H9 (cell line): ENCODE results near the gene UBASH3A. TPM values are rescaled to one million over a fixed set of nuclear protein-coding genes. Genes with fewer than 3 reads are reported as not detected.

ENCODE experiments used
- DNase-seq: peaks from one replicate; pipeline ENCODE4 v3.0.0-alpha.2; 2017
- H2AFZ ChIP-seq: one replicate; pipeline ENCODE4 v1.6.1; 2013; ENCODE audit warnings: mild to moderate bottlenecking, low read length, control low read depth, moderate library complexity
- H2AK5ac ChIP-seq: 2 replicates; pipeline ENCODE4 v1.6.1; 2013; ENCODE audit warnings: low read length, control low read depth, mixed read lengths; ENCODE audit not compliant: insufficient read length
- H2BK120ac ChIP-seq: one replicate; pipeline ENCODE4 v1.6.1; 2013; ENCODE audit warnings: low read depth, mild to moderate bottlenecking, low read length, control low read depth, inconsistent platforms; ENCODE audit not compliant: poor library complexity, severe bottlenecking
- H2BK12ac ChIP-seq: 2 replicates; pipeline ENCODE4 v1.6.1; 2013; ENCODE audit warnings: low read length, control low read depth, mixed read lengths, low read depth; ENCODE audit not compliant: insufficient read length
- H2BK15ac ChIP-seq: 2 replicates; pipeline ENCODE4 v1.6.1; 2013; ENCODE audit warnings: low read depth, low read length, control low read depth
- H2BK20ac ChIP-seq: one replicate; pipeline ENCODE4 v1.6.1; 2013; ENCODE audit warnings: low read depth, mild to moderate bottlenecking, low read length, control low read depth, inconsistent platforms; ENCODE audit not compliant: poor library complexity, severe bottlenecking
- H2BK5ac ChIP-seq: 2 replicates; pipeline ENCODE4 v1.6.1; 2013; ENCODE audit warnings: low read length, control low read depth, mixed read lengths; ENCODE audit not compliant: insufficient read length
- H3K14ac ChIP-seq: 2 replicates; pipeline ENCODE4 v1.6.1; 2013; ENCODE audit warnings: low read length, control low read depth; ENCODE audit not compliant: insufficient read depth
- H3K18ac ChIP-seq: 2 replicates; pipeline ENCODE4 v1.6.1; 2013; ENCODE audit warnings: low read depth, mild to moderate bottlenecking, mixed read lengths, low read length, control low read depth; ENCODE audit not compliant: insufficient read length
- H3K23ac ChIP-seq: 2 replicates; pipeline ENCODE4 v1.6.1; 2013; ENCODE audit warnings: low read length, control low read depth, mixed read lengths, low read depth; ENCODE audit not compliant: insufficient read length
- H3K23me2 ChIP-seq: 2 replicates; pipeline ENCODE4 v1.6.1; 2013; ENCODE audit warnings: low read depth, mild to moderate bottlenecking, mixed read lengths, low read length, control low read depth; ENCODE audit not compliant: insufficient read length, poor library complexity, severe bottlenecking
- H3K27ac ChIP-seq: 2 replicates; pipeline ENCODE4 v1.5.1; 2013; ENCODE audit warnings: low read length, control low read depth, mixed read lengths, low read depth; ENCODE audit not compliant: insufficient read length
- H3K27me3 ChIP-seq: 2 replicates; pipeline ENCODE4 v1.6.1; 2013; ENCODE audit warnings: low read length, control low read depth, inconsistent platforms; ENCODE audit not compliant: insufficient read depth
- H3K4ac ChIP-seq: 2 replicates; pipeline ENCODE4 v1.6.1; 2013; ENCODE audit warnings: low read depth, mild to moderate bottlenecking, control low read depth, inconsistent platforms, low read length, moderate library complexity
- H3K4me1 ChIP-seq: 2 replicates; pipeline ENCODE4 v1.6.1; 2013; ENCODE audit warnings: low read length, control low read depth, inconsistent platforms; ENCODE audit not compliant: insufficient read depth
- H3K4me2 ChIP-seq: 2 replicates; pipeline ENCODE4 v1.6.1; 2013; ENCODE audit warnings: low read length, control low read depth, mixed read lengths; ENCODE audit not compliant: insufficient read length, insufficient read depth
- H3K56ac ChIP-seq: 2 replicates; pipeline ENCODE4 v1.6.1; 2013; ENCODE audit warnings: low read depth, mild to moderate bottlenecking, mixed read lengths, low read length, control low read depth; ENCODE audit not compliant: insufficient read length
- H3K79me1 ChIP-seq: 2 replicates; pipeline ENCODE4 v1.6.1; 2013; ENCODE audit warnings: low read depth, mild to moderate bottlenecking, moderate library complexity, low read length, control low read depth, inconsistent platforms; ENCODE audit not compliant: insufficient read depth, poor library complexity, severe bottlenecking
- H3K79me2 ChIP-seq: 2 replicates; pipeline ENCODE4 v1.6.1; 2013; ENCODE audit warnings: low read length, control low read depth, inconsistent platforms; ENCODE audit not compliant: insufficient read depth
- H3K9ac ChIP-seq: 2 replicates; pipeline ENCODE4 v1.6.1; 2013; ENCODE audit warnings: low read length, control low read depth, mixed read lengths; ENCODE audit not compliant: insufficient read length; ENCODE audit errors: extremely low read depth
- H3K9me3 ChIP-seq: one replicate; pipeline ENCODE4 v1.6.1; 2013; ENCODE audit warnings: low read depth, low read length, inconsistent platforms; ENCODE audit not compliant: control insufficient read depth
- H3T11ph ChIP-seq: one replicate; pipeline ENCODE4 v1.6.1; 2013; ENCODE audit warnings: mild to moderate bottlenecking, low read length, control low read depth, inconsistent platforms
- H4K20me1 ChIP-seq: one replicate; pipeline ENCODE4 v1.6.1; 2013; ENCODE audit not compliant: control insufficient read depth, insufficient read length, insufficient read depth
- H4K5ac ChIP-seq: 2 replicates; pipeline ENCODE4 v1.6.1; 2013; ENCODE audit warnings: low read depth, mild to moderate bottlenecking, mixed read lengths, low read length, control low read depth; ENCODE audit not compliant: insufficient read length
- H4K8ac ChIP-seq: replicated peaks from 2 replicates; pipeline ENCODE4 v1.6.1; 2013; ENCODE audit warnings: low read length, control low read depth, mixed read lengths, low read depth; ENCODE audit not compliant: insufficient read length
- H4K91ac ChIP-seq: 2 replicates; pipeline ENCODE4 v1.6.1; 2013; ENCODE audit warnings: low read depth, mild to moderate bottlenecking, moderate library complexity, mixed read lengths, low read length, control low read depth; ENCODE audit not compliant: insufficient read length
- H3K27ac Mint-ChIP-seq, 3 experiments: 2 replicates in 2 of 3; 3 replicates in 1 of 3; pipeline ENCODE4 v1.8.0; 2020 to 2021; ENCODE audit warnings: mixed read lengths in 3 of 3, mild to moderate bottlenecking in 1 of 3, moderate library complexity in 1 of 3
- H3K27me3 Mint-ChIP-seq: 2 replicates; pipeline ENCODE4 v1.8.0; 2021; ENCODE audit warnings: low read depth, mild to moderate bottlenecking, moderate library complexity, mixed read lengths
- H3K36me3 Mint-ChIP-seq, 3 experiments: 2 replicates in 2 of 3; 3 replicates in 1 of 3; pipeline ENCODE4 v1.8.0; 2020 to 2021; ENCODE audit warnings: low read depth in 3 of 3, mixed read lengths in 3 of 3; ENCODE audit not compliant: insufficient read depth in 1 of 3
- H3K4me1 Mint-ChIP-seq, 2 experiments: 2 replicates each; pipeline ENCODE4 v1.8.0; 2020; ENCODE audit warnings: mixed read lengths in 2 of 2
- H3K4me3 Mint-ChIP-seq, 2 experiments: 2 replicates in 1 of 2; 3 replicates in 1 of 2; pipeline ENCODE4 v1.8.0; 2020 to 2021; ENCODE audit warnings: mild to moderate bottlenecking in 2 of 2, mixed read lengths in 2 of 2, moderate library complexity in 1 of 2
- H3K9me3 Mint-ChIP-seq, 2 experiments: 2 replicates in 1 of 2; 3 replicates in 1 of 2; pipeline ENCODE4 v1.8.0; 2020; ENCODE audit warnings: mild to moderate bottlenecking in 2 of 2, mixed read lengths in 2 of 2, moderate library complexity in 1 of 2
- CTCF ChIP-seq: fragments of 200-600 bp; sonication (generic); conservative IDR thresholded peaks from 3 replicates; pipeline ENCODE4 v1.8.0; 2021; ENCODE audit warnings: antibody characterized with exemption, mild to moderate bottlenecking
- WGBS: extraction: QIAGEN DNeasy Blood & Tissue Kit; methylation state at CpG from one replicate; pipeline ENCODE4 v1.1.7; 2013; ENCODE audit warnings: missing lambda C conversion rate, low lambda C conversion rate, mixed read lengths; ENCODE audit not compliant: insufficient read length; ENCODE audit errors: extremely low coverage; 5-methylcytosine and 5-hydroxymethylcytosine counted together
- total RNA-seq: library from RNA; stranded (reverse); gene quantifications from 2 replicates; pipeline ENCODE4 v1.2.1, GENCODE V29; 2021

UBASH3A gene
- total RNA-seq, 1 experiment from 2014 or later, result not detected

- Mint-ChIP-seq H3K27me3 (peaks cover 2% of the 10 kb centered on the region; the same call in 1 of the 2 replicates), H3K27ac (no peak overlapping the region; a peak in 1 of 7 replicates), H3K9me3 (no peaks in the 10 kb centered on the region), H3K4me3 (no peak overlapping the region), H3K4me1 (peaks cover 31 to 34% of the 10 kb centered on the region in 2 experiments), H3K36me3 (no peaks in the 10 kb centered on the region; a peak in 1 of 7 replicates)
- H3K79me1 ChIP-seq, result no peaks in the 10 kb centered on the region
- peaks cover 11% of the 10 kb centered on the region; the same call in 1 of the 2 replicates for H3K4me1 ChIP-seq
- no peak overlapping the region for H3K23ac ChIP-seq
- H3K56ac ChIP-seq, result no peak overlapping the region
- H2BK15ac ChIP-seq, result no peak overlapping the region
- no peak overlapping the region for H2AK5ac ChIP-seq
- H3T11ph ChIP-seq, result no peak overlapping the region
- H3K9ac ChIP-seq, result no peak overlapping the region
- no peaks in the 10 kb centered on the region for H3K27me3 ChIP-seq
- no peak overlapping the region for H2BK12ac ChIP-seq
- no peaks in the 10 kb centered on the region for H3K23me2 ChIP-seq
- H4K20me1 ChIP-seq, result no peaks in the 10 kb centered on the region
- no peak overlapping the region for H2AFZ ChIP-seq
- H3K9me3 ChIP-seq, result no peaks in the 10 kb centered on the region
- no peak overlapping the region for H3K4ac ChIP-seq
- DNase-seq, result no peak
- H3K14ac ChIP-seq, result no peak overlapping the region
- no peaks in the 10 kb centered on the region for H3K79me2 ChIP-seq
- H2BK5ac ChIP-seq, result no peak overlapping the region
- TF ChIP-seq CTCF, result no peak
- H2BK120ac ChIP-seq, result no peak overlapping the region
- H3K4me2 ChIP-seq, result no peak overlapping the region
- no CpG with 5 or more reads among the region's 6 CpGs for WGBS
- no peak overlapping the region for H4K91ac ChIP-seq
- H3K18ac ChIP-seq, result peak overlapping the region; percentile 35
- no peak overlapping the region for H4K8ac ChIP-seq
- H3K27ac ChIP-seq, result no peak overlapping the region
- H2BK20ac ChIP-seq, result no peak overlapping the region
- H4K5ac ChIP-seq, result no peak overlapping the region
These were observed 64.9 kb downstream of the UBASH3A start for GRCh38 chr21:42468491-42469131.
